SW480 (cell line): ENCODE results near the gene TET2.

ENCODE experiments used
- DNase-seq: peaks from one replicate; pipeline ENCODE4 v3.0.0-alpha.2; 2016; ENCODE audit warnings: low spot score

Gene TET2

DNA sequence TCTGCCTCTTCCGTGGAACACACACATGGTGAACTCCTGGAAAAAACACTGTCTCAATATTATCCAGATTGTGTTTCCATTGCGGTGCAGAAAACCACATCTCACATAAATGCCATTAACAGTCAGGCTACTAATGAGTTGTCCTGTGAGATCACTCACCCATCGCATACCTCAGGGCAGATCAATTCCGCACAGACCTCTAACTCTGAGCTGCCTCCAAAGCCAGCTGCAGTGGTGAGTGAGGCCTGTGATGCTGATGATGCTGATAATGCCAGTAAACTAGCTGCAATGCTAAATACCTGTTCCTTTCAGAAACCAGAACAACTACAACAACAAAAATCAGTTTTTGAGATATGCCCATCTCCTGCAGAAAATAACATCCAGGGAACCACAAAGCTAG lies 87.9 kb downstream of the TET2 start:
- DNase-seq, result no peak

DNA sequence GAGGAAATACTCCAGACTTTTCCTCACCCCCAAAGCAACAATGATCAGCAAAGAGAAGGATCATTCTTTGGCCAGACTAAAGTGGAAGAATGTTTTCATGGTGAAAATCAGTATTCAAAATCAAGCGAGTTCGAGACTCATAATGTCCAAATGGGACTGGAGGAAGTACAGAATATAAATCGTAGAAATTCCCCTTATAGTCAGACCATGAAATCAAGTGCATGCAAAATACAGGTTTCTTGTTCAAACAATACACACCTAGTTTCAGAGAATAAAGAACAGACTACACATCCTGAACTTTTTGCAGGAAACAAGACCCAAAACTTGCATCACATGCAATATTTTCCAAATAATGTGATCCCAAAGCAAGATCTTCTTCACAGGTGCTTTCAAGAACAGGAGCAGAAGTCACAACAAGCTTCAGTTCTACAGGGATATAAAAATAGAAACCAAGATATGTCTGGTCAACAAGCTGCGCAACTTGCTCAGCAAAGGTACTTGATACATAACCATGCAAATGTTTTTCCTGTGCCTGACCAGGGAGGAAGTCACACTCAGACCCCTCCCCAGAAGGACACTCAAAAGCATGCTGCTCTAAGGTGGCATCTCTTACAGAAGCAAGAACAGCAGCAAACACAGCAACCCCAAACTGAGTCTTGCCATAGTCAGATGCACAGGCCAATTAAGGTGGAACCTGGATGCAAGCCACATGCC lies 89.7 kb downstream of the TET2 start:
- no peak for DNase-seq

GRCh38 chr4:105236916-105237311 lies 90.2 kb downstream of the TET2 start:
- DNase-seq, result no peak

DNA sequence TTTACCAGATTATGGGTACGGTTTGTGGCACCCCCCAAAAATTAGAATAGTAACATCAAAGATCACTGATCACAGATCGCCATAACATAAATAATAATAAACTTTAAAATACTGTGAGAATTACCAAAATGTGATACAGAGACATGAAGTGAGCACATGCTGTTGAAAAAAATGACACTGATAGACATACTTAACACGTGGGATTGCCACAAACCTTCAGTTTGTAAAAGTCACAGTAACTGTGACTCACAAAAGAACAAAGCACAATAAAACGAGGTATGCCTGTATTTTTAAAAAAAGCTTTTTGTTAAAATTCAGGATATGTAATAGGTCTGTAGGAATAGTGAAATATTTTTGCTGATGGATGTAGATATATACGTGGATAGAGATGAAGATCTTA lies 93.4 kb downstream of the TET2 start:
- no peak for DNase-seq

DNA sequence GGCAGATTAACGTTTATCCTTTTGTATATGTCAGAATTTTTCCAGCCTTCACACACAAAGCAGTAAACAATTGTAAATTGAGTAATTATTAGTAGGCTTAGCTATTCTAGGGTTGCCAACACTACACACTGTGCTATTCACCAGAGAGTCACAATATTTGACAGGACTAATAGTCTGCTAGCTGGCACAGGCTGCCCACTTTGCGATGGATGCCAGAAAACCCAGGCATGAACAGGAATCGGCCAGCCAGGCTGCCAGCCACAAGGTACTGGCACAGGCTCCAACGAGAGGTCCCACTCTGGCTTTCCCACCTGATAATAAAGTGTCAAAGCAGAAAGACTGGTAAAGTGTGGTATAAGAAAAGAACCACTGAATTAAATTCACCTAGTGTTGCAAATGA lies 94.8 kb downstream of the TET2 start:
- no peak for DNase-seq

DNA sequence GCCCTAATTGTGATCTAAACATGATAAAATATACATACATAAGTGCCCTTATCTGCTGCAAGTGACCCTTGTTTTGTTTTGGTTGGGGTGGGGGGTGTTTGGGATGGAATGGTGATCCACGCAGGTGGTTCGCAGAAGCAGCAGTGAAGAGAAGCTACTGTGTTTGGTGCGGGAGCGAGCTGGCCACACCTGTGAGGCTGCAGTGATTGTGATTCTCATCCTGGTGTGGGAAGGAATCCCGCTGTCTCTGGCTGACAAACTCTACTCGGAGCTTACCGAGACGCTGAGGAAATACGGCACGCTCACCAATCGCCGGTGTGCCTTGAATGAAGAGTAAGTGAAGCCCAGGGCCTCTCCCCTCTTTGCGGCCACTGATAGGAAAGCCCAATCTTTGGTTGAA lies 96.8 kb downstream of the TET2 start:
- DNase-seq, result no peak

GRCh38 chr4:105246712-105247111 lies 100.0 kb downstream of the TET2 start:
- no peak for DNase-seq

DNA sequence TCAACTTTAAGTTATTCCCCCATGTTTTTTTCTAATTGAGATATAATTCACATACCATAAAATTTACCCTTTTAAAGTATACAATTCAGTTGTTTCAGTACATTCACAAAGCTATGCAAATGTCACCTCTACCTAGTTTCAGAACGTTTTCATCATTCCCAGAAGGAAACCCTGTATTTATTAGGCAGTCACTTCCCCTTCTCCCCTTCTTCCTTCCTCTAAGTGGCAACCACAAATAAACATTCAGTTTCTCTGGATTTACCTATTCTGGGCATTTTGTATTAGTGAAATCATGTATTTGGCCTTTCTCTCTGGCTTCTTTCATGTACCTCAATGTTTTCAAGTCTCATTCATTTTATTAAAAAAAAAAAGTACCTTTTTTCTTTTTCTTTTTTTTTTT lies 101.9 kb downstream of the TET2 start:
- DNase-seq, result no peak

- DNase-seq, result no peak
Measured at GRCh38 chr4:105257817-105258495, 111.3 kb downstream of the TET2 start.

- DNase-seq, result no peak
Measured at GRCh38 chr4:105265689-105266088, 119.0 kb downstream of the TET2 start.

DNA sequence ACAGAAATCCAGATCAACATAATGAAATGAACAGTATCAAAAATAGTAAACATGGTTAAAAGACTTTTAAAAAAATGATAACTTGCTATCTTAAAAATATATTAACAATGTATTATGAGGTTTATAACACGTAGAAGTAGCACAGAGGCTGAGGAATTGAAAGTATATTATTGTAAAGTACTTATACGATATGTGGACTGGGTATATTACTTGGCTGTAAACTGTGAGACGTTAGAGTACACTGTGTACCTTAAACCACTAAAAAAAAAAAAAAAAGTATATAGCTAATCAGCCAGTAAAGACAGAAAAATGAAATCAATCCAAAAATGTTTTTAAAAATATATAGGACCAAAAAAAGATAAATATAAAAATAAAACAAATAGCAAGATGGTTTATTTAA lies 120.6 kb downstream of the TET2 start:
- no peak for DNase-seq

DNA sequence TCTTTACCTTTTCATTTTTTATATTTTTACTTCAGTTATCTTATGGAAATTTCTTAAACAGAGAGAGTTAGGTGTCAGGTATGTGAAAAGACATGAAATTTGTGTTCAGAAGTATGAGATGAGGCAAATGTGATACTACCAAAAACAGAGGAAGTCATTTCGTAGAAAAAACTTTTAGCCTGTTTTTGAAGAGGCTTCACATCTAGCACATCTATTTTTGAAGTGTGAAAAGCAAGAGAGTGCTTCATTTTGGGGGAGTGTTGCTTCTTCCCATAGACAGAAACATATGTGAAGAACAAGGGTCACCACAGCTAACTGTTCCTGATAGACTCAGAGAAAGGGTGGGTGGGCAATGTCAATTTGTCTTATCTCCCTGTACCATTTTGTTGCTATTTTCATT lies 125.3 kb downstream of the TET2 start:
- no peak for DNase-seq

GRCh38 chr4:105273230-105273629 lies 126.6 kb downstream of the TET2 start:
- DNase-seq, result no peak

DNA sequence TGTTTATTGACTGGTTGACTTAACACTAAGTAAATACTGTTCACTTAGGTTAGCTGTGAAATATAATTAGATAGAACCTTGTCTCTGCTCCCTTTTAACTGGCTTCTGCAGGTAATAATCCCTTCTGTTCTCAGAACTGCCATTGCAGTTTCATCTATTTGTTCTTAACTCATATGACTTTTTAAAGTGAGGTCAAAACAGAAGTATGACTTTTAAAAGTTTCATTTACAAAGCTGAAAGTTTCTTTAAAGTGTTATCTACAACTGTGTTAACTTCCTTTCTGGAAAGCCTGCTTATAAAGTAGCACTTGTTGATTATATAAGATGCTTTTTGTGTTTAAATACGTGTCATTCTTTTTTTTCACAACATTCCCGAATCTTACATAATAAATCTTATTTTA lies 127.4 kb downstream of the TET2 start:
- DNase-seq, result no peak

- DNase-seq, result no peak
Measured at GRCh38 chr4:105274504-105274903, 127.8 kb downstream of the TET2 start.

DNA sequence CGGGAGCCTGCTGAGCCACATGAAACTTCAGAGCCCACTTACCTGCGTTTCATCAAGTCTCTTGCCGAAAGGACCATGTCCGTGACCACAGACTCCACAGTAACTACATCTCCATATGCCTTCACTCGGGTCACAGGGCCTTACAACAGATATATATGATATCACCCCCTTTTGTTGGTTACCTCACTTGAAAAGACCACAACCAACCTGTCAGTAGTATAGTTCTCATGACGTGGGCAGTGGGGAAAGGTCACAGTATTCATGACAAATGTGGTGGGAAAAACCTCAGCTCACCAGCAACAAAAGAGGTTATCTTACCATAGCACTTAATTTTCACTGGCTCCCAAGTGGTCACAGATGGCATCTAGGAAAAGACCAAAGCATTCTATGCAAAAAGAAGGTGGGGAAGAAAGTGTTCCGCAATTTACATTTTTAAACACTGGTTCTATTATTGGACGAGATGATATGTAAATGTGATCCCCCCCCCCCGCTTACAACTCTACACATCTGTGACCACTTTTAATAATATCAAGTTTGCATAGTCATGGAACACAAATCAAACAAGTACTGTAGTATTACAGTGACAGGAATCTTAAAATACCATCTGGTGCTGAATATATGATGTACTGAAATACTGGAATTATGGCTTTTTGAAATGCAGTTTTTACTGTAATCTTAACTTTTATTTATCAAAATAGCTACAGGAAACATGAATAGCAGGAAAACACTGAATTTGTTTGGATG lies 129.9 kb downstream of the TET2 start:
- no peak for DNase-seq

DNA sequence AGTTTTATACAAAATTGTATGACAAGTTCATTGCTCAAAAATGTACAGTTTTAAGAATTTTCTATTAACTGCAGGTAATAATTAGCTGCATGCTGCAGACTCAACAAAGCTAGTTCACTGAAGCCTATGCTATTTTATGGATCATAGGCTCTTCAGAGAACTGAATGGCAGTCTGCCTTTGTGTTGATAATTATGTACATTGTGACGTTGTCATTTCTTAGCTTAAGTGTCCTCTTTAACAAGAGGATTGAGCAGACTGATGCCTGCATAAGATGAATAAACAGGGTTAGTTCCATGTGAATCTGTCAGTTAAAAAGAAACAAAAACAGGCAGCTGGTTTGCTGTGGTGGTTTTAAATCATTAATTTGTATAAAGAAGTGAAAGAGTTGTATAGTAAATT lies 131.0 kb downstream of the TET2 start:
- DNase-seq, result no peak

DNA sequence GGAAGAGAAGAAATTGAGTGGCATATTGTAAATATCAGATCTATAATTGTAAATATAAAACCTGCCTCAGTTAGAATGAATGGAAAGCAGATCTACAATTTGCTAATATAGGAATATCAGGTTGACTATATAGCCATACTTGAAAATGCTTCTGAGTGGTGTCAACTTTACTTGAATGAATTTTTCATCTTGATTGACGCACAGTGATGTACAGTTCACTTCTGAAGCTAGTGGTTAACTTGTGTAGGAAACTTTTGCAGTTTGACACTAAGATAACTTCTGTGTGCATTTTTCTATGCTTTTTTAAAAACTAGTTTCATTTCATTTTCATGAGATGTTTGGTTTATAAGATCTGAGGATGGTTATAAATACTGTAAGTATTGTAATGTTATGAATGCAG lies 132.6 kb downstream of the TET2 start:
- DNase-seq, result no peak

- no peak for DNase-seq
Measured at GRCh38 chr4:105280338-105281123, 133.9 kb downstream of the TET2 start.

DNA sequence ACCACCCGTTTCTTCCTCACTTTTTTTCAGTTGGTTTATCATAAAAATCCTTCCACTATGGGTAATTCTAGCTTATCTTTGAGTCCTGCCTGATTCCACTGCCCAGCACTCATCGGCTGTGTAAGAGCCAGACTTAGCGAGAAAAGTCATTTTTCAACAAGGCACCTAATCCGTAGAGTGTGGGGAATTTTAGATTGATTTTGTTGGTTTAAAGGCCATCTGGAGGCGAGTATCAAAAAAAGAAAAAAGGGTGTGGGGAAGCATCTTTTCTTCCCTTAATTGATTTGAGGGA lies 134.4 kb downstream of the TET2 start:
- no peak for DNase-seq

- DNase-seq, result no peak
Measured at GRCh38 chr4:105282489-105282888, 135.8 kb downstream of the TET2 start.

DNA sequence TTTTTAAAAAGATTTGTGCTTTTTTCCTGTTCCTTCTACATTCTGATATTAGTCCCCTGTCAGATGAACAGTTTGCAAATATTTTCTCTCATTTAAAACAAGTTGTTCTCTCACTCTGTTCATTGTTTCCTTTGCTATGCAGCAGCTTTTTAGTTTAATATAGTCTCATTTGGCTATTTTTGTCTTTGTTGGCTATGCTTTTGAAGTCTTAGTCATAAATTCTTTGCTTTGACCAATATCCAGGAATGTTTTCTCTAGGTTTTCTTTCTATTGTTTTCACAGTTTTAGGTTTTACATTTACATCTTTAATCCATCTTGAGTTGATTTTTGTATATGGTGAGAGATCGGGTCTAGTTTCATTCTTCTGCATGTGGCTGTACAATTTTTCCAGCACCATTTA lies 136.8 kb downstream of the TET2 start:
- no peak for DNase-seq

- no peak for DNase-seq
Measured at GRCh38 chr4:105288121-105288520, 141.4 kb downstream of the TET2 start.
